Measurements from ENCODE around the gene STRADA. TPM values are rescaled to one million over a fixed set of nuclear protein-coding genes. Genes with fewer than 3 reads are reported as not detected.

The STRADA gene
- total and polyA plus RNA-seq, 9 of the 15 experiments (the other 6 are each of a cell fraction or from before 2014, with no cell fraction given), result 6.6 to 33.0 (median 20.5) TPM

- TF ChIP-seq NR4A1 (CRISPR knock-in tag; IDR thresholded peaks at IDR 0.05) (no peak), NR4A1 (tag; IDR thresholded peaks at IDR 0.05) (no peak), TOE1 (IDR thresholded peaks at IDR 0.05; ENCODE audit: borderline replicate concordance) (0 out of 2 replicates have a peak, but pooled peaks have one; percentile 35), TOE1 (CRISPR knock-in tag; IDR thresholded peaks at IDR 0.05; ENCODE audit: borderline replicate concordance, low read depth) (no peak), TFE3 (CRISPR knock-in tag; IDR thresholded peaks at IDR 0.05) (no peak), CC2D1A (IDR thresholded peaks at IDR 0.05) (no peak), EP400 (IDR thresholded peaks at IDR 0.05) (peak; percentile 44; the same call in 1 of the 2 replicates), SP1 (CRISPR knock-in tag; IDR thresholded peaks at IDR 0.05) (peak; percentile 48; the same call in 1 of the 2 replicates), ZBTB43 (CRISPR knock-in tag; IDR thresholded peaks at IDR 0.05) (no peak), ZBTB11 (CRISPR knock-in tag; IDR thresholded peaks at IDR 0.05) (0 out of 6 replicates have a peak, but pooled peaks of 1 of the 3 experiments have one; percentile 51), GMEB1 (CRISPR knock-in tag; IDR thresholded peaks at IDR 0.05) (no peak), HNRNPUL1 (IDR thresholded peaks at IDR 0.05; ENCODE audit: low read length) (no peak), HDAC8 (tag; IDR thresholded peaks at IDR 0.05) (no peak), ZNF143 (CRISPR knock-in tag; IDR thresholded peaks at IDR 0.05) (no peak), ZNF253 (CRISPR knock-in tag; conservative IDR thresholded peaks at IDR 0.05) (no peak), ZKSCAN3 (CRISPR knock-in tag; IDR thresholded peaks at IDR 0.05) (no peak), MNT (conservative IDR thresholded peaks at IDR 0.05) (peak in 1 of 2 experiments; percentile 47; a peak in 1 of 4 replicates)
Observed at GRCh38 chr17:63775420-63775819, 33.8 kb upstream of the STRADA start (continued).

Data from K562 (cell line).